ENCODE measurements around the gene MARCHF11.

The MARCHF11 gene

DNA sequence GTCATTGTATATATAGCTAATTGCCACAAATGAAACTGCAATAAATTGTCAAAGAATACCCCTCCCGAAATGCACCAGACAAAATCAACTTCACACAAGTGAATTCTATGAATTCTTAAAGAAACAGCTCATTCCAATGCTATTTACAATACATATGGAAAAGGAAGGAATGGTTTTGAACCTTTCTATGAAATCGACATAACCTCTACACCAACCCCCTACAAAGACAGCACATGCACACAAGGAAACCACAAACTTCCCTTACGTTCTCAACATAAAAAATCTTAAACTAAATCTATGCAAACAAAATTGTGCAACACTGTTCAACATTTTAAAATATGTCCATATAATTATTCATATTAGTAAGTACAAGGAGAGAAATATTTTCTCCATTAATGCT, 39.2 kb downstream of the MARCHF11 start:
- no peak overlapping the region for H2AFZ ChIP-seq (ENCODE audit: low read depth)
- H3K79me2 ChIP-seq (ENCODE audit: insufficient read depth, low read depth): no peaks in the 10 kb centered on the region
- no peaks in the 10 kb centered on the region for H4K20me1 ChIP-seq (ENCODE audit: insufficient read depth)
- no peak overlapping the region for H3K4me3 ChIP-seq (IDR thresholded peaks at IDR 0.05; ENCODE audit: insufficient read depth, low read depth, low read length)
- H3K9ac ChIP-seq: no peak overlapping the region
- no peak overlapping the region for H3K4me2 ChIP-seq
- H3K36me3 ChIP-seq (ENCODE audit: insufficient read depth): no peaks in the 10 kb centered on the region
- no peak overlapping the region for H3K27ac ChIP-seq
- no peaks in the 10 kb centered on the region for H3K4me1 ChIP-seq (ENCODE audit: low read depth, poor library complexity, severe bottlenecking)
- TF ChIP-seq, protein P1, sequence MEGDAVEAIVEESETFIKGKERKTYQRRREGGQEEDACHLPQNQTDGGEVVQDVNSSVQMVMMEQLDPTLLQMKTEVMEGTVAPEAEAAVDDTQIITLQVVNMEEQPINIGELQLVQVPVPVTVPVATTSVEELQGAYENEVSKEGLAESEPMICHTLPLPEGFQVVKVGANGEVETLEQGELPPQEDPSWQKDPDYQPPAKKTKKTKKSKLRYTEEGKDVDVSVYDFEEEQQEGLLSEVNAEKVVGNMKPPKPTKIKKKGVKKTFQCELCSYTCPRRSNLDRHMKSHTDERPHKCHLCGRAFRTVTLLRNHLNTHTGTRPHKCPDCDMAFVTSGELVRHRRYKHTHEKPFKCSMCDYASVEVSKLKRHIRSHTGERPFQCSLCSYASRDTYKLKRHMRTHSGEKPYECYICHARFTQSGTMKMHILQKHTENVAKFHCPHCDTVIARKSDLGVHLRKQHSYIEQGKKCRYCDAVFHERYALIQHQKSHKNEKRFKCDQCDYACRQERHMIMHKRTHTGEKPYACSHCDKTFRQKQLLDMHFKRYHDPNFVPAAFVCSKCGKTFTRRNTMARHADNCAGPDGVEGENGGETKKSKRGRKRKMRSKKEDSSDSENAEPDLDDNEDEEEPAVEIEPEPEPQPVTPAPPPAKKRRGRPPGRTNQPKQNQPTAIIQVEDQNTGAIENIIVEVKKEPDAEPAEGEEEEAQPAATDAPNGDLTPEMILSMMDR (conservative IDR thresholded peaks at IDR 0.05; ENCODE audit: low read depth, low read length): no peak
- no peaks in the 10 kb centered on the region for H3K27me3 ChIP-seq (ENCODE audit: insufficient read depth, low read depth)

DNA sequence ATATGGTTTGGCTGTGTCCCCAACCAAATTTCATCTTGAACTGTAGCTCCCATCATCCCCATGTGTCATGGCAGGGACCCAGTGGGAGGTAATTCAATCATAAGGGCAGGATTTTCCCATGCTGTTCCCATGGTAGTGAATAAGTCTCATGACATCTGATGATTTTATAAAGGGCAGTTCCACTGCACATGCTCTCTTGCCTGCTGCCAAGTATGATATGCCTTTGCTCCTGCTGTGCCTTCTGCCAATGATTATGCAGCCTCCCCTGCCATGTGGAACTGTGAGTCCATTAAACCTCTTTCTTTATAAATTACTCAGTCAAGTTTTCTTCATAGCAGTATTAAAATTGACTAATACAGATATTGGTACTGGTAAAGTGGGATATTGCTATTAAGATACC, 42.4 kb downstream of the MARCHF11 start:
- H3K4me3 ChIP-seq (IDR thresholded peaks at IDR 0.05; ENCODE audit: insufficient read depth, low read depth, low read length): no peak overlapping the region
- no peak overlapping the region for H2AFZ ChIP-seq (ENCODE audit: low read depth)
- H3K27me3 ChIP-seq (ENCODE audit: insufficient read depth, low read depth): no peaks in the 10 kb centered on the region
- H3K27ac ChIP-seq: no peak overlapping the region
- no peaks in the 10 kb centered on the region for H3K36me3 ChIP-seq (ENCODE audit: insufficient read depth)
- H3K9ac ChIP-seq: no peak overlapping the region
- no peaks in the 10 kb centered on the region for H3K79me2 ChIP-seq (ENCODE audit: insufficient read depth, low read depth)
- H3K4me2 ChIP-seq: no peak overlapping the region
- H4K20me1 ChIP-seq (ENCODE audit: insufficient read depth): no peaks in the 10 kb centered on the region
- TF ChIP-seq, protein P1 (conservative IDR thresholded peaks at IDR 0.05; ENCODE audit: low read depth, low read length): no peak
- H3K4me1 ChIP-seq (ENCODE audit: low read depth, poor library complexity, severe bottlenecking): no peaks in the 10 kb centered on the region

DNA sequence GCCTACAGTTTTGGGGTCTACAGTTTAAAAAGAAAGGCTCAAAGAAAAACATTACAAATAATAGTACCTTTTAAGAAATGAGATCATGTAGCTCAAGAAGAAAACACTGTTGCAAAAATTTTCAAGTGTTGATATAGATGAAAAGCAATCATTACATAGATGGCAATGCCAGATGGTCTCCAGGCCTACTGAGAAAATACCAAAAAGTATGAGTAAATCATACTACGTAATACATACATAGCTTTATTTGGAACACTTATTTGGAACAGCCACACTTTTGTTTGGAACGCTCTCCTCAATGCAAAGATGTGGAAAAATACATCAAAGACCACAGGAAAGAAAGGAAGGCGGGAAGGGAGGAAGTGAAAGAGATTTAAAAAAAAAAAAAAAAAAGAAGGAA, 44.1 kb downstream of the MARCHF11 start:
- no peaks in the 10 kb centered on the region for H3K4me1 ChIP-seq (ENCODE audit: low read depth, poor library complexity, severe bottlenecking)
- no peak overlapping the region for H3K4me2 ChIP-seq
- TF ChIP-seq, protein P1 (conservative IDR thresholded peaks at IDR 0.05; ENCODE audit: low read depth, low read length): no peak

DNA sequence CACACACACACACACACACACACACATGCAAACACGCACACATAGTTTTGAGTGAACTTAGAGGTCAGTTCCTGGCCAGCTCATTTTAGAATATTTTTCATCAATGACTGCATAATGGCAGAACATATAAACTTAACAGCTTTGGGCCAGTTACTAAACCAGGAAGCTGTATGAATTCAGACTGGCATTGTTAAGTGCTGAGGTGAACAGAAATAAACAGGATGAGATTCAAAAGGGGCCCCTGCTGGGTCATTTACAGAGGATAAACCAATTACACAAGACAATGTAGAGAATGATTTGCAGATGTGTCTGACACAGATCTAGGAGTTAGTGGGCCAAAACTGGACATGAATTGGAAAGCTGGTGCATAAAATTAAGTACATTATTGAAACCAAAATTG, 44.6 kb downstream of the MARCHF11 start:
- no peak overlapping the region for H3K4me3 ChIP-seq (IDR thresholded peaks at IDR 0.05; ENCODE audit: insufficient read depth, low read depth, low read length)
- TF ChIP-seq, protein P1 (conservative IDR thresholded peaks at IDR 0.05; ENCODE audit: low read depth, low read length): no peak
- no peak overlapping the region for H3K4me2 ChIP-seq
- no peak overlapping the region for H3K9ac ChIP-seq
- H3K4me1 ChIP-seq (ENCODE audit: low read depth, poor library complexity, severe bottlenecking): no peaks in the 10 kb centered on the region
- H2AFZ ChIP-seq (ENCODE audit: low read depth): no peak overlapping the region
- H3K27ac ChIP-seq: no peak overlapping the region
- no peaks in the 10 kb centered on the region for H3K27me3 ChIP-seq (ENCODE audit: insufficient read depth, low read depth)
- H3K36me3 ChIP-seq (ENCODE audit: insufficient read depth): no peaks in the 10 kb centered on the region
- no peaks in the 10 kb centered on the region for H3K79me2 ChIP-seq (ENCODE audit: insufficient read depth, low read depth)
- no peaks in the 10 kb centered on the region for H4K20me1 ChIP-seq (ENCODE audit: insufficient read depth)

More for the DNA sequence above, 44.1 kb downstream of the MARCHF11 start:
- Histone ChIP-seq H3K36me3 (ENCODE audit: insufficient read depth) (no peaks in the 10 kb centered on the region), H3K27ac (no peak overlapping the region), H3K4me3 (IDR thresholded peaks at IDR 0.05; ENCODE audit: insufficient read depth, low read depth, low read length) (no peak overlapping the region), H4K20me1 (ENCODE audit: insufficient read depth) (no peaks in the 10 kb centered on the region), H3K9ac (no peak overlapping the region), H3K79me2 (ENCODE audit: insufficient read depth, low read depth) (no peaks in the 10 kb centered on the region), H3K27me3 (ENCODE audit: insufficient read depth, low read depth) (no peaks in the 10 kb centered on the region), H2AFZ (ENCODE audit: low read depth) (no peak overlapping the region)

Measured in KMS-11 (cell line).